ENCODE results near the gene SPDYE8.
"Not testable (repeated sequence)": the region's sequence is repeated elsewhere in the genome, so short reads cannot be mapped to it uniquely, and the experiment has no call there.

The SPDYE8 gene

GRCh38 chr7:73029666-73030065, at the start of gene SPDYE8:
SPDYE8 (minus strand) TSS chr7:73029766; CDS start chr7:73027966, 1,800 bp downstream.
- DNase-seq (ENCODE audit: extremely low spot score); CTCF ChIA-PET; POLR2A ChIA-PET: not testable (repeated sequence)

- CTCF ChIA-PET; POLR2A ChIA-PET; DNase-seq (ENCODE audit: extremely low spot score): not testable (repeated sequence)
Measured at GRCh38 chr7:73057811-73058210, 28.2 kb upstream of the SPDYE8 start, which contains the start of gene SPDYE11. SPDYE11 (minus strand) TSS chr7:73057911; CDS start chr7:73056111, 1,800 bp downstream.

GRCh38 chr7:73006491-73006890, 23.1 kb downstream of the SPDYE8 start:
- DNase-seq (ENCODE audit: extremely low spot score); CTCF ChIA-PET; POLR2A ChIA-PET: not testable (repeated sequence)

- DNase-seq (ENCODE audit: extremely low spot score); POLR2A ChIA-PET; CTCF ChIA-PET: not testable (repeated sequence)
- peak; percentile 51; the same call in 1 of the 2 replicates for TF ChIP-seq L3MBTL2 (conservative IDR thresholded peaks at IDR 0.05)
- peak; percentile 93 for TF ChIP-seq ZNF384 (IDR thresholded peaks at IDR 0.05)
Measured at GRCh38 chr7:73005693-73006447, 23.7 kb downstream of the SPDYE8 start.

GRCh38 chr7:73005356-73005692, 24.2 kb downstream of the SPDYE8 start:
- CTCF ChIA-PET; POLR2A ChIA-PET; DNase-seq (ENCODE audit: extremely low spot score): not testable (repeated sequence)

- DNase-seq (ENCODE audit: extremely low spot score); POLR2A ChIA-PET; CTCF ChIA-PET: not testable (repeated sequence)
Measured at GRCh38 chr7:72997887-72998468, 31.6 kb downstream of the SPDYE8 start.

GRCh38 chr7:72997447-72997846, 32.1 kb downstream of the SPDYE8 start:
- DNase-seq (ENCODE audit: extremely low spot score); POLR2A ChIA-PET; CTCF ChIA-PET: not testable (repeated sequence)

GRCh38 chr7:72995484-72995883, 34.1 kb downstream of the SPDYE8 start:
- CTCF ChIA-PET; POLR2A ChIA-PET; DNase-seq (ENCODE audit: extremely low spot score): not testable (repeated sequence)

- DNase-seq (ENCODE audit: extremely low spot score); CTCF ChIA-PET; POLR2A ChIA-PET: not testable (repeated sequence)
Measured at GRCh38 chr7:72990146-72990913, 39.2 kb downstream of the SPDYE8 start.

- POLR2A ChIA-PET; CTCF ChIA-PET; DNase-seq (ENCODE audit: extremely low spot score): not testable (repeated sequence)
Measured at GRCh38 chr7:72982084-72982483, 47.5 kb downstream of the SPDYE8 start.

GRCh38 chr7:72980382-72980781, 49.2 kb downstream of the SPDYE8 start:
- CTCF ChIA-PET: not testable (repeated sequence)

GRCh38 chr7:72976434-72976833, 53.1 kb downstream of the SPDYE8 start:
- CTCF ChIA-PET; POLR2A ChIA-PET; DNase-seq (ENCODE audit: extremely low spot score): not testable (repeated sequence)

More at GRCh38 chr7:72980382-72980781, 49.2 kb downstream of the SPDYE8 start:
- DNase-seq (ENCODE audit: extremely low spot score); POLR2A ChIA-PET: not testable (repeated sequence)

GRCh38 chr7:72975656-72976286, 53.8 kb downstream of the SPDYE8 start:
- DNase-seq (ENCODE audit: extremely low spot score); CTCF ChIA-PET; POLR2A ChIA-PET: not testable (repeated sequence)

- CTCF ChIA-PET; DNase-seq (ENCODE audit: extremely low spot score): not testable (repeated sequence)
Measured at GRCh38 chr7:72974781-72975180, 54.8 kb downstream of the SPDYE8 start.

GRCh38 chr7:72971505-72971904, 58.1 kb downstream of the SPDYE8 start:
- DNase-seq (ENCODE audit: extremely low spot score); POLR2A ChIA-PET; CTCF ChIA-PET: not testable (repeated sequence)

More at GRCh38 chr7:72974781-72975180, 54.8 kb downstream of the SPDYE8 start:
- POLR2A ChIA-PET: not testable (repeated sequence)

Measured in HEK293T (cell line).